PC-9 (cell line): ENCODE data around the gene DAAM2.

ENCODE experiments used
- CTCF ChIP-seq: fragments of 200-600 bp; sonication (generic); conservative IDR thresholded peaks from 2 replicates; pipeline ENCODE4 v1.6.1; 2017; ENCODE audit warnings: mixed run types, antibody characterized with exemption, mild to moderate bottlenecking, moderate library complexity
- EZH2 ChIP-seq: fragments of 200-600 bp; sonication (generic); IDR thresholded peaks from 2 replicates; pipeline ENCODE4 v1.8.0; 2017; ENCODE audit warnings: antibody characterized with exemption, low read depth

- TF ChIP-seq CTCF (no peak), EZH2 (no peak)
Measured at GRCh38 chr6:39917329-39917728, 125.2 kb downstream of the DAAM2 start.
